IMR-90 (cell line): Measurements from ENCODE around the gene TM4SF18. TPM values are rescaled to one million over a fixed set of nuclear protein-coding genes. Genes with fewer than 3 reads are reported as not detected.

Experiments
- ATAC-seq: fragments of 200-7000 bp; cut with Tn5 transposase; 2 replicates; pipeline ENCODE4 v1.9.1; 2020; ENCODE audit warnings: low read depth, mild to moderate bottlenecking, moderate library complexity
- BruUV-seq: library from RNA; stranded (reverse); fragments of 400-500 nt; replicated peaks from 2 replicates; lab custom pipeline; 2021; lab: Mats Ljungman, UMichigan
- CTCF ChIA-PET: fragments of 300-600 bp; formaldehyde crosslinking; extraction: SDS; loops from one replicate; lab custom pipeline; 2021; ENCODE audit warnings: antibody characterized with exemption; lab: Yijun Ruan, JAX
- POLR2A ChIA-PET: fragments of 300-600 bp; sonication (Branson Sonifier 250); formaldehyde crosslinking; loops from one replicate; lab custom pipeline; 2022; ENCODE audit warnings: antibody characterized with exemption; ENCODE audit not compliant: unreplicated experiment; lab: Charles Lee
- DNase-seq: peaks from one replicate; pipeline ENCODE4 v3.0.0; 2013
- H2AFZ ChIP-seq: replicated peaks from 2 replicates; pipeline ENCODE3; 2013; ENCODE audit warnings: low read length, mild to moderate bottlenecking; ENCODE audit not compliant: poor library complexity
- H2AK5ac ChIP-seq: 2 replicates; pipeline ENCODE4 v1.6.1; 2013; ENCODE audit warnings: low read depth, low read length, inconsistent platforms
- H2AK9ac ChIP-seq: replicated peaks from 2 replicates; pipeline ENCODE3; 2013; ENCODE audit warnings: mild to moderate bottlenecking, low read depth, low read length, moderate library complexity; ENCODE audit not compliant: poor library complexity
- H2BK120ac ChIP-seq: 2 replicates; pipeline ENCODE4 v1.6.1; 2013; ENCODE audit warnings: low read depth, low read length, inconsistent platforms
- H2BK15ac ChIP-seq: 3 replicates; pipeline ENCODE4 v1.6.1; 2013; ENCODE audit warnings: low read depth, low read length, inconsistent platforms
- H2BK20ac ChIP-seq: 2 replicates; pipeline ENCODE4 v1.6.1; 2013; ENCODE audit warnings: low read depth, mild to moderate bottlenecking, inconsistent platforms, low read length, moderate library complexity
- H2BK5ac ChIP-seq: 2 replicates; pipeline ENCODE4 v1.6.1; 2013; ENCODE audit warnings: mild to moderate bottlenecking, low read depth, low read length, inconsistent platforms; ENCODE audit not compliant: poor library complexity, severe bottlenecking
- H3K14ac ChIP-seq: replicated peaks from 2 replicates; pipeline ENCODE4 v1.6.1; 2013; ENCODE audit warnings: low read depth, low read length, inconsistent platforms
- H3K18ac ChIP-seq: 2 replicates; pipeline ENCODE4 v1.6.1; 2013; ENCODE audit warnings: low read depth, low read length, control low read depth
- H3K23ac ChIP-seq: 2 replicates; pipeline ENCODE4 v1.6.1; 2013; ENCODE audit warnings: low read depth, low read length, inconsistent platforms
- H3K27ac ChIP-seq: 2 replicates; pipeline ENCODE4 v1.5.1; 2013; ENCODE audit warnings: mild to moderate bottlenecking, control low read depth, low read length; ENCODE audit not compliant: insufficient read depth
- H3K27me3 ChIP-seq: 2 replicates; pipeline ENCODE4 v1.6.1; 2013; ENCODE audit warnings: low read length; ENCODE audit not compliant: control insufficient read depth, insufficient read depth
- H3K36me3 ChIP-seq: 2 replicates; pipeline ENCODE4 v1.6.1; 2013; ENCODE audit warnings: low read length, mixed read lengths; ENCODE audit not compliant: control insufficient read depth, insufficient read depth
- H3K4ac ChIP-seq: 2 replicates; pipeline ENCODE4 v1.6.1; 2013; ENCODE audit warnings: low read depth, low read length, inconsistent platforms
- H3K4me1 ChIP-seq: 2 replicates; pipeline ENCODE4 v1.6.1; 2013; ENCODE audit warnings: low read length, mixed read lengths; ENCODE audit not compliant: control insufficient read depth, insufficient read depth
- H3K4me2 ChIP-seq: 2 replicates; pipeline ENCODE4 v1.6.1; 2013; ENCODE audit warnings: low read depth, mild to moderate bottlenecking, control low read depth, low read length, moderate library complexity
- H3K4me3 ChIP-seq: 2 replicates; pipeline ENCODE4 v1.5.1; 2013; ENCODE audit warnings: low read depth, mild to moderate bottlenecking, control low read depth, low read length, moderate library complexity; ENCODE audit not compliant: insufficient read depth
- H3K56ac ChIP-seq: 2 replicates; pipeline ENCODE4 v1.6.1; 2013; ENCODE audit warnings: low read length, inconsistent platforms; ENCODE audit not compliant: insufficient read depth; ENCODE audit errors: extremely low read depth
- H3K79me1 ChIP-seq, 2 experiments: 2 replicates each; pipeline ENCODE4 v1.6.1; 2013; ENCODE audit warnings: low read length in 2 of 2, inconsistent platforms in 1 of 2, low read depth in 1 of 2
- H3K9ac ChIP-seq: 2 replicates; pipeline ENCODE4 v1.6.1; 2013; ENCODE audit warnings: low read depth, low read length, control low read depth
- H3K9me1 ChIP-seq: 2 replicates; pipeline ENCODE4 v1.6.1; 2013; ENCODE audit warnings: low read length, inconsistent platforms; ENCODE audit not compliant: insufficient read depth
- H3K9me3 ChIP-seq: 2 replicates; pipeline ENCODE4 v1.6.1; 2013; ENCODE audit warnings: low read length; ENCODE audit not compliant: control insufficient read depth, insufficient read depth
- H4K20me1 ChIP-seq: 2 replicates; pipeline ENCODE4 v1.6.1; 2013; ENCODE audit warnings: low read length, inconsistent platforms; ENCODE audit not compliant: insufficient read depth
- H4K5ac ChIP-seq: 2 replicates; pipeline ENCODE4 v1.6.1; 2013; ENCODE audit warnings: mild to moderate bottlenecking, low read depth, low read length, control low read depth
- H4K8ac ChIP-seq, 2 experiments: 2 replicates each; pipeline ENCODE4 v1.6.1; 2013; ENCODE audit warnings: low read depth in 2 of 2, low read length in 2 of 2, control low read depth in 1 of 2, inconsistent platforms in 1 of 2
- H4K91ac ChIP-seq: 2 replicates; pipeline ENCODE4 v1.6.1; 2013; ENCODE audit warnings: low read depth, low read length, inconsistent platforms; ENCODE audit not compliant: insufficient read depth
- BHLHE40 ChIP-seq: fragments of 150-350 bp; IDR thresholded peaks from 2 replicates; pipeline ENCODE4 v1.6.1; 2016; ENCODE audit warnings: mild to moderate bottlenecking, low read depth, low read length
- WGBS, 2 experiments: methylation state at CpG; one replicate each; pipeline versions ENCODE4 v1.1.5 to v1.1.7; 2013; ENCODE audit warnings: missing lambda C conversion rate in 2 of 2; ENCODE audit not compliant: insufficient read length in 1 of 2; ENCODE audit errors: extremely low coverage in 2 of 2; 5-methylcytosine and 5-hydroxymethylcytosine counted together
- dilution Hi-C: fragments of 300-500 bp; cut with HindIII; formaldehyde crosslinking; loops from one replicate; pipeline ENCODE4 v1.14.3; 2018; ENCODE audit warnings: low sequenced_read_pairs; ENCODE audit not compliant: unreplicated experiment
- in situ Hi-C: fragments of 300-500 bp; cut with MboI; formaldehyde crosslinking; loops from 3 replicates; pipeline ENCODE4 v1.14.3; 2019; ENCODE audit warnings: low sequenced_read_pairs, inconsistent platforms, mixed read lengths
- intact Hi-C: fragments of 100-400 bp; cut with micrococcal nuclease; formaldehyde crosslinking; loops from 2 replicates; pipeline ENCODE4 v1.10.0; 2022
- polyA plus RNA-seq, 3 experiments: library from polyadenylated mRNA; depleted of rRNA; stranded (reverse); fragments of >200 nt; gene quantifications; 2 replicates each; pipeline ENCODE4 v1.2.3, GENCODE V29; 2012; ENCODE audit warnings: low replicate concordance in 1 of 3
- total RNA-seq: library from RNA; depleted of rRNA; stranded (reverse); fragments of >200 nt; gene quantifications from 2 replicates; pipeline ENCODE4 v1.2.3, GENCODE V29; 2012
- TF ChIP-seq, protein P1 (sequence below): fragments of 150-350 bp; IDR thresholded peaks from 2 replicates; pipeline ENCODE4 v1.6.1; 2016; ENCODE audit warnings: low read depth, mild to moderate bottlenecking, low read length, moderate library complexity, borderline replicate concordance

TM4SF18 gene
- total and polyA plus RNA-seq, 2 of the 4 experiments (the other 2 are of a cell fraction) = under 0.01 TPM; not detected in 1

DNA sequence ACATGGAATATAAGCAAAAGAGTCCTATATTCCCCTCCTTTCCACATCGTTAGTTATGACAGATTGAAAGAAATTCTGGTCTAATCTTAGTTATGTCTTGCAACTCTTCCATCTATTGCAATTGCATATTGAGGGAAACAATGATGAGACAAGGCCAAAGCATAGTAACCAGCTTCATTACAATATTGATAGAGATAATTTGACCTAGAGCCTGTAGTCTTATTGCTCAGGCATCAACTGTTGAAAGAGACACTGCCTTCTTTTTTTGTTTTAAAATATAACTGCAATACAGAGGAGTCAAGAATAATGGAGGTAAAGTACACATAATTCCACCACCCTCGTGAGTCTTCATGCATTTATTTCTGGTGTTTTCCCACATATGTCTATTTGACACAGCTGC, 2.0 kb downstream of the TM4SF18 start:
- DNase-seq (no peak), ATAC-seq (no peak)
- in situ Hi-C loops (loop anchor here (10.0 kb wide), 1 partner anchor 377 kb away; no protein-coding TSS in a partner anchor), intact Hi-C loops (no loop called here), dilution Hi-C loops (no loop called here)
- Histone ChIP-seq H4K8ac (no peak overlapping the region), H3K27me3 (no peaks in the 10 kb centered on the region), H2BK20ac (peak overlapping the region; percentile 66), H2AK5ac (no peak overlapping the region), H3K14ac (no peak overlapping the region), H3K79me1 (no peaks in the 10 kb centered on the region; a peak in 1 of 4 replicates), H3K4ac (no peak overlapping the region), H2BK15ac (0 out of 3 replicates have a peak overlapping the region, but pooled peaks have one; percentile 28), H3K56ac (no peak overlapping the region), H2AK9ac (no peak overlapping the region), H3K4me3 (no peak overlapping the region), H4K5ac (no peak overlapping the region), H3K18ac (no peak overlapping the region), H2BK120ac (peak overlapping the region; percentile 71; the same call in 1 of the 2 replicates), H4K20me1 (no peaks in the 10 kb centered on the region), H3K36me3 (no peaks in the 10 kb centered on the region), H3K23ac (no peak overlapping the region), H3K4me2 (no peak overlapping the region), H3K4me1 (peaks cover 3% of the 10 kb centered on the region), H3K9me1 (no peaks in the 10 kb centered on the region; the same call in 1 of the 2 replicates), H3K9me3 (no peaks in the 10 kb centered on the region), H3K27ac (no peak overlapping the region), H2AFZ (no peak overlapping the region), H3K9ac (no peak overlapping the region), H4K91ac (no peak overlapping the region), H2BK5ac (no peak overlapping the region)
- TF ChIP-seq, protein P1, sequence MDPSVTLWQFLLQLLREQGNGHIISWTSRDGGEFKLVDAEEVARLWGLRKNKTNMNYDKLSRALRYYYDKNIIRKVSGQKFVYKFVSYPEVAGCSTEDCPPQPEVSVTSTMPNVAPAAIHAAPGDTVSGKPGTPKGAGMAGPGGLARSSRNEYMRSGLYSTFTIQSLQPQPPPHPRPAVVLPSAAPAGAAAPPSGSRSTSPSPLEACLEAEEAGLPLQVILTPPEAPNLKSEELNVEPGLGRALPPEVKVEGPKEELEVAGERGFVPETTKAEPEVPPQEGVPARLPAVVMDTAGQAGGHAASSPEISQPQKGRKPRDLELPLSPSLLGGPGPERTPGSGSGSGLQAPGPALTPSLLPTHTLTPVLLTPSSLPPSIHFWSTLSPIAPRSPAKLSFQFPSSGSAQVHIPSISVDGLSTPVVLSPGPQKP = no peak
- no peak for TF ChIP-seq BHLHE40
- ChIA-PET POLR2A (no interaction called here), CTCF (interaction anchor here (1.4 kb wide), 1 partner anchor 59 kb away, joined by 3 read pairs; no protein-coding TSS in a partner anchor)
- no CpG with 5 or more reads among the region's 2 CpGs for WGBS, 2 experiments
- BruUV-seq = no TSS peak
